Neuronal stem cell (in vitro differentiated cells): Measurements from ENCODE around the gene CSF2RB.
A peak's percentile ranks its signal among the peaks of the same experiment; 100 is the strongest.

Source experiments
- DNase-seq: peaks from one replicate; pipeline ENCODE4 v3.0.0-alpha.2; 2013; ENCODE audit warnings: low spot score
- H2AFZ ChIP-seq: one replicate; pipeline ENCODE4 v1.6.1; 2013; ENCODE audit warnings: mild to moderate bottlenecking, low read length, inconsistent platforms
- H2AK5ac ChIP-seq: 2 replicates; pipeline ENCODE4 v1.6.1; 2013; ENCODE audit warnings: low read depth, mild to moderate bottlenecking, inconsistent platforms, low read length, moderate library complexity, mixed read lengths
- H2BK120ac ChIP-seq: 2 replicates; pipeline ENCODE4 v1.6.1; 2013; ENCODE audit warnings: low read depth, mild to moderate bottlenecking, inconsistent platforms, low read length, moderate library complexity, mixed read lengths
- H2BK12ac ChIP-seq: one replicate; pipeline ENCODE4 v1.6.1; 2013; ENCODE audit warnings: low read length, inconsistent platforms
- H2BK15ac ChIP-seq: 2 replicates; pipeline ENCODE4 v1.6.1; 2013; ENCODE audit warnings: mild to moderate bottlenecking, low read length, inconsistent platforms, mixed read lengths
- H2BK5ac ChIP-seq: one replicate; pipeline ENCODE4 v1.6.1; 2013; ENCODE audit warnings: inconsistent platforms, mild to moderate bottlenecking, low read length, moderate library complexity
- H3K14ac ChIP-seq: one replicate; pipeline ENCODE4 v1.6.1; 2013; ENCODE audit warnings: low read length, inconsistent platforms
- H3K18ac ChIP-seq: 2 replicates; pipeline ENCODE4 v1.6.1; 2013; ENCODE audit warnings: low read length, inconsistent platforms
- H3K23ac ChIP-seq: 2 replicates; pipeline ENCODE4 v1.6.1; 2013; ENCODE audit warnings: low read depth, mild to moderate bottlenecking, mixed read lengths, low read length, inconsistent platforms; ENCODE audit not compliant: poor library complexity
- H3K27ac ChIP-seq: replicated peaks from 3 replicates; pipeline ENCODE4 v1.5.1; 2013; ENCODE audit warnings: low read length, inconsistent platforms
- H3K27me3 ChIP-seq, 3 experiments: 2 replicates each; pipeline ENCODE4 v1.6.1; 2013; ENCODE audit warnings: low read length in 3 of 3, mild to moderate bottlenecking in 2 of 3, inconsistent platforms in 1 of 3, low read depth in 1 of 3, mixed read lengths in 1 of 3, moderate library complexity in 1 of 3; ENCODE audit not compliant: control insufficient read depth in 3 of 3, insufficient read depth in 3 of 3
- H3K36me3 ChIP-seq, 2 donors: replicated peaks in 1 of 2; 2 replicates each; pipeline ENCODE4 v1.6.1; 2013; ENCODE audit warnings: low read length in 2 of 2; ENCODE audit not compliant: control insufficient read depth in 2 of 2, insufficient read depth in 2 of 2
- H3K4ac ChIP-seq: 2 replicates; pipeline ENCODE4 v1.6.1; 2013; ENCODE audit warnings: inconsistent platforms, mild to moderate bottlenecking, low read length, moderate library complexity
- H3K4me1 ChIP-seq, 2 donors: 1 replicate in 1 of 2; 2 replicates in 1 of 2; pipeline ENCODE4 v1.6.1; 2013; ENCODE audit warnings: low read length in 2 of 2, low read depth in 1 of 2; ENCODE audit not compliant: control insufficient read depth in 2 of 2, insufficient read depth in 1 of 2
- H3K4me2 ChIP-seq: one replicate; pipeline ENCODE4 v1.6.1; 2013; ENCODE audit warnings: mild to moderate bottlenecking, low read length, inconsistent platforms; ENCODE audit not compliant: insufficient read depth, poor library complexity, severe bottlenecking
- H3K4me3 ChIP-seq, 2 donors: 2 replicates each; pipeline ENCODE4 v1.5.1; 2013; ENCODE audit warnings: low read length in 2 of 2, mild to moderate bottlenecking in 2 of 2, inconsistent platforms in 1 of 2, moderate library complexity in 1 of 2
- H3K79me1 ChIP-seq: one replicate; pipeline ENCODE4 v1.6.1; 2013; ENCODE audit warnings: low read depth, mild to moderate bottlenecking, inconsistent platforms, low read length, moderate library complexity
- H3K9ac ChIP-seq: one replicate; pipeline ENCODE4 v1.6.1; 2013; ENCODE audit warnings: mild to moderate bottlenecking, low read depth, low read length, inconsistent platforms; ENCODE audit not compliant: poor library complexity
- H3K9me3 ChIP-seq, 2 donors: replicated peaks in 1 of 2; 2 replicates each; pipeline versions ENCODE3 to v1.6.1; 2013; ENCODE audit warnings: low read length in 2 of 2, mild to moderate bottlenecking in 2 of 2, inconsistent platforms in 1 of 2, low read depth in 1 of 2, mixed read lengths in 1 of 2, moderate library complexity in 1 of 2; ENCODE audit not compliant: control insufficient read depth in 2 of 2, insufficient read depth in 1 of 2
- H4K8ac ChIP-seq: one replicate; pipeline ENCODE4 v1.6.1; 2013; ENCODE audit warnings: low read depth, mild to moderate bottlenecking, inconsistent platforms, low read length, moderate library complexity
- H4K91ac ChIP-seq: one replicate; pipeline ENCODE4 v1.6.1; 2013; ENCODE audit warnings: low read length, low read depth, mild to moderate bottlenecking, inconsistent platforms; ENCODE audit not compliant: poor library complexity
- WGBS, 2 donors: extraction: QIAGEN DNeasy Blood & Tissue Kit; methylation state at CpG; one replicate each; pipeline ENCODE4 v1.1.7; 2013; ENCODE audit warnings: missing lambda C conversion rate in 2 of 2, mixed read lengths in 1 of 2; ENCODE audit not compliant: insufficient read length in 2 of 2, insufficient replicate concordance in 1 of 2; ENCODE audit errors: extremely low coverage in 2 of 2; 5-methylcytosine and 5-hydroxymethylcytosine counted together

CSF2RB gene

GRCh38 chr22:36921309-36922104 is 8.1 kb downstream of the CSF2RB start:
- Histone ChIP-seq H3K27ac (no peak overlapping the region), H3K9me3 (peaks cover 0 to 4% of the 10 kb centered on the region in 2 donors), H4K91ac (no peak overlapping the region), H2BK120ac (no peak overlapping the region), H3K4me2 (no peak overlapping the region), H3K4ac (no peak overlapping the region), H2BK12ac (peak overlapping the region; percentile 24), H3K18ac (peak overlapping the region; percentile 82), H2AK5ac (peak overlapping the region; percentile 64), H2BK15ac (peak overlapping the region; percentile 41), H3K36me3 (no peaks in the 10 kb centered on the region), H3K79me1 (no peaks in the 10 kb centered on the region), H3K23ac (peak overlapping the region; percentile 36), H3K4me3 (peak overlapping the region in 1 of 2 donors; percentile 53), H3K27me3 (no peaks in the 10 kb centered on the region), H2AFZ (peak overlapping the region; percentile 81), H3K4me1 (peaks cover 11 to 12% of the 10 kb centered on the region in 2 donors), H2BK5ac (peak overlapping the region; percentile 62), H3K14ac (no peak overlapping the region), H3K9ac (peak overlapping the region; percentile 71), H4K8ac (no peak overlapping the region)
- DNase-seq: no peak
- no CpG with 5 or more reads among the region's 15 CpGs for WGBS, 2 donors

- Histone ChIP-seq H3K9ac (peak overlapping the region; percentile 71), H3K9me3 (peaks cover 0 to 4% of the 10 kb centered on the region in 2 donors), H3K14ac (peak overlapping the region; percentile 12), H3K79me1 (no peaks in the 10 kb centered on the region), H3K27ac (no peak overlapping the region), H2BK120ac (no peak overlapping the region), H3K4ac (no peak overlapping the region), H3K18ac (peak overlapping the region; percentile 90), H3K4me2 (no peak overlapping the region), H2BK15ac (no peak overlapping the region), H3K4me3 (no peak overlapping the region), H2AK5ac (no peak overlapping the region), H3K27me3 (no peaks in the 10 kb centered on the region), H2BK12ac (peak overlapping the region; percentile 24), H4K8ac (no peak overlapping the region), H4K91ac (no peak overlapping the region), H3K23ac (no peak overlapping the region), H3K4me1 (peaks cover 11 to 12% of the 10 kb centered on the region in 2 donors), H2BK5ac (peak overlapping the region; percentile 62), H2AFZ (peak overlapping the region; percentile 81), H3K36me3 (no peaks in the 10 kb centered on the region)
- no CpG with 5 or more reads among the region's 10 CpGs for WGBS, 2 donors
- no peak for DNase-seq
These were observed 8.7 kb downstream of the CSF2RB start for GRCh38 chr22:36922105-36922608.

DNA sequence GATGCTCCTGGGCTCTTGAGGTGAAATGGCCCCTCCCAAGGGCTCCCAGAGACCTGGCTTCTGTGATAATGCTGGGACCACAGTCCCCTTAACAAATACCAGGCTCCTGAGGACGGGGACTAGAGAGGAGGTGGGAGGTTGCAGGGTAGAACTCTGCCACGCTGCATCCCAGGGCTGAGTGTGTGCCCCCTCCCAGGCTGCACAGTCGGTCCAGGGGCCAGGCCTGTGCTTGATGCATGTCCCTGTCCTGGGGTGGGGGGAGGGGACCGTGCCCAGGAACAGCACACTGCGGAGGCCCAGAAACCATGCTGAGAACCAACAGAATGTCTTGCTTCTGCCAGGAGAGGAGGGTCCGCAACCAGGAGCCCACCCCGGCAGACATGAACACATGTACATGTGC is 9.3 kb downstream of the CSF2RB start:
- H2BK15ac ChIP-seq: peak overlapping the region; percentile 9
- no peaks in the 10 kb centered on the region for H3K79me1 ChIP-seq
- no CpG with 5 or more reads among the region's 7 CpGs for WGBS, 2 donors
- peak overlapping the region; percentile 62 for H2BK5ac ChIP-seq
- no peak overlapping the region for H2BK120ac ChIP-seq
- no peak overlapping the region for H3K4me2 ChIP-seq
- DNase-seq: no peak
- peak overlapping the region; percentile 50 for H2AK5ac ChIP-seq
- H3K4me1 ChIP-seq: peaks cover 11 to 12% of the 10 kb centered on the region in 2 donors
- H3K27ac ChIP-seq: no peak overlapping the region
- H3K18ac ChIP-seq: peak overlapping the region; percentile 90
- no peak overlapping the region for H4K8ac ChIP-seq
- H2AFZ ChIP-seq: peak overlapping the region; percentile 81
- H4K91ac ChIP-seq: no peak overlapping the region
- H3K9ac ChIP-seq: peak overlapping the region; percentile 17
- peaks cover 0 to under 1% (median 0%) of the 10 kb centered on the region in 3 experiments for H3K27me3 ChIP-seq
- no peak overlapping the region for H2BK12ac ChIP-seq
- H3K4ac ChIP-seq: no peak overlapping the region
- peaks cover 0 to 4% of the 10 kb centered on the region in 2 donors for H3K9me3 ChIP-seq
- H3K23ac ChIP-seq: peak overlapping the region; percentile 63
- H3K36me3 ChIP-seq: no peaks in the 10 kb centered on the region
- no peak overlapping the region for H3K4me3 ChIP-seq
- peak overlapping the region; percentile 12 for H3K14ac ChIP-seq

- Histone ChIP-seq H3K18ac (peak overlapping the region; percentile 12), H3K27ac (no peak overlapping the region), H3K79me1 (no peaks in the 10 kb centered on the region), H4K8ac (no peak overlapping the region), H3K4me1 (peaks cover 12% of the 10 kb centered on the region in 2 donors), H3K9ac (peak overlapping the region; percentile 44), H3K14ac (no peak overlapping the region), H2AFZ (no peak overlapping the region), H3K36me3 (no peaks in the 10 kb centered on the region), H4K91ac (peak overlapping the region; percentile 57), H2BK12ac (no peak overlapping the region), H3K9me3 (peaks cover 0 to 4% of the 10 kb centered on the region in 2 donors), H3K4me3 (no peak overlapping the region), H2AK5ac (peak overlapping the region; percentile 50), H3K4me2 (no peak overlapping the region), H2BK15ac (peak overlapping the region; percentile 9), H3K4ac (no peak overlapping the region), H2BK120ac (no peak overlapping the region), H2BK5ac (peak overlapping the region; percentile 62), H3K27me3 (peaks cover 0 to 5% (median 0%) of the 10 kb centered on the region in 3 experiments), H3K23ac (peak overlapping the region; percentile 63)
- DNase-seq: no peak
- no CpG with 5 or more reads among the region's 21 CpGs for WGBS, 2 donors
These were observed 9.8 kb downstream of the CSF2RB start for GRCh38 chr22:36923131-36923788.
